ENCODE measurements around the gene HNMT.
"Not testable (repeated sequence)": the region's sequence is repeated elsewhere in the genome, so short reads cannot be mapped to it uniquely, and the experiment has no call there.

HNMT gene

GRCh38 chr2:137945229-137945628, 19.0 kb upstream of the HNMT start:
- DNase-seq (ENCODE audit: low spot score): peak; percentile 18

GRCh38 chr2:137946227-137946626, 18.0 kb upstream of the HNMT start:
- no peak for DNase-seq (ENCODE audit: low spot score)

GRCh38 chr2:137947032-137947727, 17.1 kb upstream of the HNMT start:
- no peak for DNase-seq (ENCODE audit: low spot score)

- DNase-seq (ENCODE audit: low spot score): peak; percentile 65
These were observed 16.4 kb upstream of the HNMT start for GRCh38 chr2:137947728-137948336.

- no peak for DNase-seq (ENCODE audit: low spot score)
These were observed 15.4 kb upstream of the HNMT start for GRCh38 chr2:137948894-137949293.

GRCh38 chr2:137950238-137950637, 14.0 kb upstream of the HNMT start:
- no peak for DNase-seq (ENCODE audit: low spot score)

GRCh38 chr2:137951586-137951985, 12.7 kb upstream of the HNMT start:
- DNase-seq (ENCODE audit: low spot score): no peak

- DNase-seq (ENCODE audit: low spot score): no peak
These were observed 11.6 kb upstream of the HNMT start for GRCh38 chr2:137952586-137953129.

GRCh38 chr2:137955536-137955935, 8.7 kb upstream of the HNMT start:
- no peak for DNase-seq (ENCODE audit: low spot score)

- DNase-seq (ENCODE audit: low spot score): no peak
These were observed 7.2 kb upstream of the HNMT start for GRCh38 chr2:137957033-137957432.

- DNase-seq (ENCODE audit: low spot score): no peak
These were observed 5.1 kb upstream of the HNMT start for GRCh38 chr2:137959166-137959565.

- no peak for DNase-seq (ENCODE audit: low spot score)
These were observed 4.0 kb upstream of the HNMT start for GRCh38 chr2:137960223-137960622.

- no peak for DNase-seq (ENCODE audit: low spot score)
These were observed 2.7 kb upstream of the HNMT start for GRCh38 chr2:137961602-137962001.

GRCh38 chr2:137963535-137964065, 673 bp upstream of the HNMT start:
- no peak for DNase-seq (ENCODE audit: low spot score)

GRCh38 chr2:137964859-137965459, 686 bp downstream of the HNMT start:
- DNase-seq (ENCODE audit: low spot score): peak; percentile 94

GRCh38 chr2:137966043-137966442, 1.8 kb downstream of the HNMT start:
- DNase-seq (ENCODE audit: low spot score): no peak

- DNase-seq (ENCODE audit: low spot score): no peak
These were observed 2.8 kb downstream of the HNMT start for GRCh38 chr2:137967042-137967441.

GRCh38 chr2:137968477-137969417, 4.5 kb downstream of the HNMT start:
- DNase-seq (ENCODE audit: low spot score): no peak

GRCh38 chr2:137969418-137969765, 5.1 kb downstream of the HNMT start:
- DNase-seq (ENCODE audit: low spot score): no peak

GRCh38 chr2:137969876-137970275, 5.6 kb downstream of the HNMT start:
- no peak for DNase-seq (ENCODE audit: low spot score)

- DNase-seq (ENCODE audit: low spot score): not testable (repeated sequence)
These were observed 7.0 kb downstream of the HNMT start for GRCh38 chr2:137971259-137971658.

- no peak for DNase-seq (ENCODE audit: low spot score)
These were observed 9.0 kb downstream of the HNMT start for GRCh38 chr2:137973280-137973679.
